ENCODE data around the gene OR2T11. TPM values are rescaled to one million over a fixed set of nuclear protein-coding genes. Genes with fewer than 3 reads are reported as not detected.

OR2T11 gene
- total and polyA plus RNA-seq, 7 experiments from 2014 or later: not detected

DNA sequence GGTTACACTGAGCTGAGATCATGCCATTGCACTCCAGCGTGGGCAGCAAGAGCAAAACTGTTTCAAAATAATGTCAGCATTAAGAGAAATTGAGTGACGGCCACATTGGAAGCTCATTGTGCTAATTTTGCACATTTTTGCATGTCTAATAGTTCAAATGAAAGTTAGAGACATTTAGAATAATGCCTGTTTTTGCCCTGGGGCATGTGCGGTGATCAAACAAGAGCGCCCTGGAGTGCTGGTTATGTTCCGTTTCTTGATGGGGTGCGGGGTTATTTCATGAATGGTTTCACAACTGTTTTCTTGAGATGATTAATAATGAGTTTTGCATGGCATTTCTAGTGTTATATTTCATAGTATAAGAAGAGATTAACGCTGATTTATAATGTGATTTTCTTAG, 13.1 kb downstream of the OR2T11 start:
- Mint-ChIP-seq H3K4me3 (no peak overlapping the region), H3K27ac (peak overlapping the region in 1 of 9 donors; percentile 21), H3K36me3 (no peaks in the 10 kb centered on the region), H3K9me3 (no peaks in the 10 kb centered on the region), H3K4me1 (peaks cover 1 to 13% (median 7%) of the 10 kb centered on the region in 7 donors), H3K27me3 (peaks cover 0 to 3% (median 0%) of the 10 kb centered on the region in 5 donors)
- CTCF ChIA-PET: interaction anchor here (0.6 to 3.5 kb wide), 5 partner anchors 12 to 301 kb away, joined by 3 to 11 read pairs (median 7); no protein-coding TSS in a partner anchor
- Histone ChIP-seq H3K9me3 (ENCODE audit: control insufficient read depth in 2 of 3, low read length in 3 of 3) (no peaks in the 10 kb centered on the region), H3K27ac (ENCODE audit: low read depth, low read length) (no peak overlapping the region), H3K36me3 (ENCODE audit: control insufficient read depth in 2 of 3, insufficient read depth in 3 of 3, low read length in 3 of 3) (no peaks in the 10 kb centered on the region), H3K4me3 (ENCODE audit: low read length) (no peak overlapping the region), H3K4me1 (ENCODE audit: control insufficient read depth in 2 of 2, insufficient read depth in 2 of 2, low read length in 2 of 2) (peaks cover 0 to 6% of the 10 kb centered on the region in 2 donors), H3K27me3 (ENCODE audit: control insufficient read depth in 2 of 2, insufficient read depth in 2 of 2, low read length in 2 of 2) (no peaks in the 10 kb centered on the region)
- DNase-seq (no peak), ATAC-seq (no peak)
- POLR2A ChIA-PET: interaction anchor here (0.9 kb wide), 1 partner anchor 191 kb away, joined by 4 read pairs; no protein-coding TSS in a partner anchor
- intact Hi-C loops (cut with micrococcal nuclease): loop anchor here (1.0 to 2.0 kb wide), 4 partner anchors 65 to 303 kb away; no protein-coding TSS in a partner anchor

DNA sequence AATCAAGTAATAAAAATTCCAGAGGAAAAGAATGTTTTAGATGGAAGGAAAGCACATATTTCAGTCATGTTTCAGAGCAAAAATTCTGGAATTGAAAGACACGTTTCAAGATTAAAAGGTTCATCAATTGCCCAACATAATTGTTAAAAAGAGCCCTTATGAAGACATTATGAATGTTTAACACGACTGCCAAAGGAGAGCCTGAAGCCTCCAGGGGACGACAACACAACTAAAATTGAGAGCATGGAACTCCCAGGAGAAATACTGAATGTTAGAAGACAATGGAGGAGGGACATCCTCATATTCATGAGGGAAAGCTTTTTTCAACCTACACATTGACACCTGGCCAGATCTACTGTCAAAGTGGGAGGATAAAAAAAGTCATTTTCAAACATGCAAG, 16.0 kb downstream of the OR2T11 start:
- intact Hi-C loops (cut with micrococcal nuclease): no loop called here
- H3K27ac Mint-ChIP-seq: peak overlapping the region in 1 of 9 donors; percentile 17
- peaks cover 0 to under 1% of the 10 kb centered on the region in 2 donors for H3K4me1 ChIP-seq (ENCODE audit: control insufficient read depth in 2 of 2, insufficient read depth in 2 of 2, low read length in 2 of 2)
- CTCF ChIA-PET: interaction anchor here (0.6 kb wide), 1 partner anchor 380 kb away, joined by 3 read pairs; no protein-coding TSS in a partner anchor
- DNase-seq (peak in 6 of 9 donors; percentile 6 to 35 (median 25)), ATAC-seq (no peak)
- H3K9me3 Mint-ChIP-seq: no peaks in the 10 kb centered on the region
- POLR2A ChIA-PET: no interaction called here
- no peak overlapping the region for H3K4me3 ChIP-seq (ENCODE audit: low read length)
- H3K9me3 ChIP-seq (ENCODE audit: control insufficient read depth in 2 of 3, low read length in 3 of 3): no peaks in the 10 kb centered on the region
- no peaks in the 10 kb centered on the region for H3K36me3 ChIP-seq (ENCODE audit: control insufficient read depth in 2 of 3, insufficient read depth in 3 of 3, low read length in 3 of 3)
- no peaks in the 10 kb centered on the region for H3K27me3 ChIP-seq (ENCODE audit: control insufficient read depth in 2 of 2, insufficient read depth in 2 of 2, low read length in 2 of 2)
- H3K4me1 Mint-ChIP-seq: peaks cover 1 to 33% (median 7%) of the 10 kb centered on the region in 7 donors
- peaks cover 0 to 3% (median 0%) of the 10 kb centered on the region in 5 donors for H3K27me3 Mint-ChIP-seq
- no peak overlapping the region for H3K4me3 Mint-ChIP-seq
- H3K36me3 Mint-ChIP-seq: no peaks in the 10 kb centered on the region
- no peak overlapping the region for H3K27ac ChIP-seq (ENCODE audit: low read depth, low read length)

DNA sequence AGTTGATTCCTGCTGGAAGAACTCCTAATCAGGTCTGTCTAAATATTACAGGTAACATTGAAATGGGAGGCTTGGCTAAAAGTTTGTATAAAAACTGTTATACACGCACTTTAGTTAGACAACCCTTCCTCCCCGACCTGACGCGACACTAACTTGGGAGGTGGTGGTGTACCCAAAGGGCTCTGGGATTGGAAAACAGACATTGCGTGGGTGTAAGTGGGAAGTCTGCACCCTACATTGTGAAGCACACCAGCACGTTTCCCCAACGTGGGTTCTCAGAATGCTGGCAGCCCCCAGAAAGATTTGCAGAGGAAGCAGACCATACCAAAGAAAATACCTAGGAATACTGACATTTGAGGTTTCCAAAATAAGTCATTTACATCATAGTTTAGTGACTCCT, 16.8 kb downstream of the OR2T11 start:
- CTCF ChIA-PET: no interaction called here
- no peaks in the 10 kb centered on the region for H3K27me3 ChIP-seq (ENCODE audit: control insufficient read depth in 2 of 2, insufficient read depth in 2 of 2, low read length in 2 of 2)
- H3K9me3 ChIP-seq (ENCODE audit: control insufficient read depth in 2 of 3, low read length in 3 of 3): no peaks in the 10 kb centered on the region
- H3K4me3 Mint-ChIP-seq: no peak overlapping the region
- H3K4me3 ChIP-seq (ENCODE audit: low read length): no peak overlapping the region
- peaks cover 0 to 3% (median 0%) of the 10 kb centered on the region in 5 donors for H3K27me3 Mint-ChIP-seq
- no peak overlapping the region for H3K27ac ChIP-seq (ENCODE audit: low read depth, low read length)
- H3K36me3 Mint-ChIP-seq: no peaks in the 10 kb centered on the region
- peaks cover 1 to 39% (median 7%) of the 10 kb centered on the region in 7 donors for H3K4me1 Mint-ChIP-seq
- DNase-seq (no peak), ATAC-seq (no peak)
- no peaks in the 10 kb centered on the region for H3K36me3 ChIP-seq (ENCODE audit: control insufficient read depth in 2 of 3, insufficient read depth in 3 of 3, low read length in 3 of 3)
- no peaks in the 10 kb centered on the region for H3K4me1 ChIP-seq (ENCODE audit: control insufficient read depth in 2 of 2, insufficient read depth in 2 of 2, low read length in 2 of 2)
- intact Hi-C loops (cut with micrococcal nuclease): no loop called here
- H3K27ac Mint-ChIP-seq: no peak overlapping the region
- no peaks in the 10 kb centered on the region for H3K9me3 Mint-ChIP-seq
- POLR2A ChIA-PET: no interaction called here

DNA sequence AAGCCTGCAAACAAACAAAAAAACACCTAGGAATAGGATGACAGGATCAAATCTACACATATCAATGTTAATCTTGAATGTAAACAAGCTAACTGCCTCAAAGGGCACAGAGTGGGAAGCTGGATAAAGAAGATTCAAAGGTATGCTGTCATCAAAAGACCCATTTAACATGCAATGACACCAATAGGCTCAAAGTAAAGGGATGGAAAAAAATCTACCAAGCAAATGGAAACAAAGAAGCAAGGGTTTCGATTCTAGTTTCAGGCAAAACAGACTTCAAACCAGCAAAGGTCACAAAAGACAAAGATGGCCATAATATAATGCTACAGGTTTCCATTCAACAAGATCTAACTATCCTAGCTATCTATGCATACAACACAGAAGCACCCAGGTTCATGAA, 21.1 kb downstream of the OR2T11 start:
- Mint-ChIP-seq H3K9me3 (no peaks in the 10 kb centered on the region), H3K36me3 (no peaks in the 10 kb centered on the region), H3K27ac (no peak overlapping the region), H3K27me3 (no peaks in the 10 kb centered on the region), H3K4me1 (peaks cover 1 to 36% (median 8%) of the 10 kb centered on the region in 7 donors), H3K4me3 (no peak overlapping the region)
- H3K4me3 ChIP-seq (ENCODE audit: low read length): no peak overlapping the region
- ChIA-PET POLR2A (no interaction called here), CTCF (no interaction called here)
- no peak overlapping the region for H3K27ac ChIP-seq (ENCODE audit: low read depth, low read length)
- no peak for DNase-seq
- no peaks in the 10 kb centered on the region for H3K9me3 ChIP-seq (ENCODE audit: control insufficient read depth in 2 of 3, low read length in 3 of 3)
- no peaks in the 10 kb centered on the region for H3K4me1 ChIP-seq (ENCODE audit: control insufficient read depth in 2 of 2, insufficient read depth in 2 of 2, low read length in 2 of 2)
- no peaks in the 10 kb centered on the region for H3K36me3 ChIP-seq (ENCODE audit: control insufficient read depth in 2 of 3, insufficient read depth in 3 of 3, low read length in 3 of 3)
- H3K27me3 ChIP-seq (ENCODE audit: control insufficient read depth in 2 of 2, insufficient read depth in 2 of 2, low read length in 2 of 2): no peaks in the 10 kb centered on the region
- ATAC-seq: no peak
- intact Hi-C loops (cut with micrococcal nuclease): no loop called here

DNA sequence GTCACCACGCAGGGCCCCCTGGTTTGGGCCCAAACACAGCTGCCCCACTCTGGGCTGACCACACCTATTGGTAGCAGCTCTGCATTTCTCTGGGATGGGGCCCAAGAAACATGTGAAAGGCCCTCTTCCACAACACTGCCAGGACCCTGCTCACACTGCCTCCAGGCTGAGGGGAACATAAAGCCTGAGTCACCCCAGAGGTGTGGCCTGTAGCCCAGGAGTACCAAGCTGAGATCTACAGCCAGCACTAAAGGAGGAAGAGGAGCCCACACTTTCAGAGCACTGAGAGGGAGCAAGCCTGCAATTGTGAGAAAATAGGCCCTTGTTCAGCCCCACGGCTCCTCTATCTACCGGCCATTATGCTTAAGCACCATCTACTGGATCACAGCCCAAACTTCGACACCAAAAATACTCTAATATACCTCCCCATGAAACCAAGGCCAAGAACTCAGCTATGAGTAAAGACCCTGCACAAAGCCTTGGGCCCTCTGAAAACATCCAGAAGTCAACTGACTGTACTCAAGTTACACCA, 22.9 kb downstream of the OR2T11 start:
- no peak overlapping the region for H3K27ac ChIP-seq (ENCODE audit: low read depth, low read length)
- no peaks in the 10 kb centered on the region for H3K27me3 ChIP-seq (ENCODE audit: control insufficient read depth in 2 of 2, insufficient read depth in 2 of 2, low read length in 2 of 2)
- peak overlapping the region in 3 of 9 donors; percentile 5 to 57 (median 25) for H3K27ac Mint-ChIP-seq
- H3K27me3 Mint-ChIP-seq: no peaks in the 10 kb centered on the region
- ATAC-seq (no peak), DNase-seq (peak in 4 of 9 donors; percentile 11 to 33 (median 20))
- H3K4me1 ChIP-seq (ENCODE audit: control insufficient read depth in 2 of 2, insufficient read depth in 2 of 2, low read length in 2 of 2): no peaks in the 10 kb centered on the region
- ChIA-PET CTCF (interaction anchor here (0.7 to 2.8 kb wide), 5 partner anchors 12 to 210 kb away, joined by 3 to 8 read pairs (median 3); no protein-coding TSS in a partner anchor), POLR2A (no interaction called here)
- no peaks in the 10 kb centered on the region for H3K9me3 ChIP-seq (ENCODE audit: control insufficient read depth in 2 of 3, low read length in 3 of 3)
- peaks cover 0 to 31% (median 5%) of the 10 kb centered on the region in 7 donors for H3K4me1 Mint-ChIP-seq
- intact Hi-C loops (cut with micrococcal nuclease): loop anchor here (1.0 kb wide), 2 partner anchors 208 to 369 kb away; no protein-coding TSS in a partner anchor
- no peaks in the 10 kb centered on the region for H3K36me3 Mint-ChIP-seq
- no peak overlapping the region for H3K4me3 Mint-ChIP-seq
- no peaks in the 10 kb centered on the region for H3K9me3 Mint-ChIP-seq
- H3K4me3 ChIP-seq (ENCODE audit: low read length): no peak overlapping the region
- H3K36me3 ChIP-seq (ENCODE audit: control insufficient read depth in 2 of 3, insufficient read depth in 3 of 3, low read length in 3 of 3): no peaks in the 10 kb centered on the region

DNA sequence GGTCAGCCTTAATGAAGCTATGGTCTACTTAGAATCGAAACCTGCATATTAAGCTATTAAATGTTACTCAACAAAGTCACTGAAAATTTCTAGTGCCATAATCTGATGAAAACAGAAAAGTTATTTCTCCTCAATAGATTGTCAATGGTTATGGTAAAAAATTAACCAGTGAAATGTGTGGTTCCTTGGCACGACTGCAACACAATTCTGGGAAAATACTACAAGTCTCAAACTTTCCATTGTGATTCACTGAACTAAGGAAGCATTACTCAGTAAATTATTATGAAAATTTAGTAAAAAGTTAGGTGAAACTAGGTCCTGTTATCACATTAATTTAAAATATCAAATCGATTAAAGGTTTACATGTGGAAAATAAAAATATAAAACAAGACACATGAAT, 24.6 kb downstream of the OR2T11 start:
- ATAC-seq (no peak), DNase-seq (no peak)
- Mint-ChIP-seq H3K4me1 (peaks cover 1 to 25% (median 9%) of the 10 kb centered on the region in 7 donors), H3K9me3 (peaks cover 0 to 1% (median 0%) of the 10 kb centered on the region in 11 donors), H3K36me3 (no peaks in the 10 kb centered on the region), H3K4me3 (no peak overlapping the region), H3K27me3 (no peaks in the 10 kb centered on the region), H3K27ac (no peak overlapping the region)
- no peak overlapping the region for H3K4me3 ChIP-seq (ENCODE audit: low read length)
- H3K9me3 ChIP-seq (ENCODE audit: control insufficient read depth in 2 of 3, low read length in 3 of 3): no peaks in the 10 kb centered on the region
- H3K27ac ChIP-seq (ENCODE audit: low read depth, low read length): no peak overlapping the region
- CTCF ChIA-PET: interaction anchor here (0.8 to 2.8 kb wide), 2 partner anchors 12 to 205 kb away, joined by 3 to 8 read pairs; no protein-coding TSS in a partner anchor
- H3K4me1 ChIP-seq (ENCODE audit: control insufficient read depth in 2 of 2, insufficient read depth in 2 of 2, low read length in 2 of 2): no peaks in the 10 kb centered on the region
- intact Hi-C loops (cut with micrococcal nuclease): no loop called here
- H3K36me3 ChIP-seq (ENCODE audit: control insufficient read depth in 2 of 3, insufficient read depth in 3 of 3, low read length in 3 of 3): no peaks in the 10 kb centered on the region
- POLR2A ChIA-PET: no interaction called here
- no peaks in the 10 kb centered on the region for H3K27me3 ChIP-seq (ENCODE audit: control insufficient read depth in 2 of 2, insufficient read depth in 2 of 2, low read length in 2 of 2)

DNA sequence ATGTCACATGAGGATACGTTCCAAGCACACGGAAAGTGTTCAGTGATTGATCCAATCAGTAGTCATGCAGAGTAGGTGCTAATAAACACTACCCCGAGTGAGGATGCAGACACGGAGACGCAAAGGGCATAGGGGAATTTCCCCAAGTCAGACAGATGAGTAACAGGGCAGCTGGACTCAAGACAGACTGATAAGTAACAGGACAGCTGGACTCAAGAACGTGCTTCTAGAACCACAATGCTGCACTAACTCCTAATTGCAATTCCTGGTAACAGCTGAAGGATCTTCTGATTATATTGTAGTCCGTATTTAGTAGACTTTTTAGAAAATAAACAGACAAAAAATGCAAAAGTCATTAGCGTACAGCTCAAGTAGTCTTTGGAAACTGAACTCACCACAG, 35.5 kb downstream of the OR2T11 start:
- H3K9me3 ChIP-seq (ENCODE audit: control insufficient read depth in 2 of 3, low read length in 3 of 3): no peaks in the 10 kb centered on the region
- Mint-ChIP-seq H3K9me3 (peaks cover 0 to 2% (median 0%) of the 10 kb centered on the region in 11 donors), H3K36me3 (peaks cover 0 to 4% (median 0%) of the 10 kb centered on the region in 5 donors), H3K4me1 (peaks cover 0 to 8% (median 6%) of the 10 kb centered on the region in 7 donors), H3K4me3 (no peak overlapping the region), H3K27ac (peak overlapping the region in 1 of 9 donors; percentile 15), H3K27me3 (no peaks in the 10 kb centered on the region)
- DNase-seq: no peak
- H3K4me1 ChIP-seq (ENCODE audit: control insufficient read depth in 2 of 2, insufficient read depth in 2 of 2, low read length in 2 of 2): no peaks in the 10 kb centered on the region
- no peak overlapping the region for H3K4me3 ChIP-seq (ENCODE audit: low read length)
- no peak overlapping the region for H3K27ac ChIP-seq (ENCODE audit: low read depth, low read length)
- no peaks in the 10 kb centered on the region for H3K36me3 ChIP-seq (ENCODE audit: control insufficient read depth in 2 of 3, insufficient read depth in 3 of 3, low read length in 3 of 3)
- ChIA-PET CTCF (no interaction called here), POLR2A (no interaction called here)
- intact Hi-C loops (cut with micrococcal nuclease): loop anchor here in 1 of 2 donors (10.0 kb wide), 1 partner anchor 75 kb away; no protein-coding TSS in a partner anchor
- no peak for ATAC-seq
- no peaks in the 10 kb centered on the region for H3K27me3 ChIP-seq (ENCODE audit: control insufficient read depth in 2 of 2, insufficient read depth in 2 of 2, low read length in 2 of 2)
